GM12891 (cell line): ENCODE measurements around the gene PPIG.

ENCODE experiments used
- POLR2A ChIP-seq: IDR thresholded peaks from 2 replicates; pipeline ENCODE4 v1.6.1; 2011; ENCODE audit warnings: low read depth, low read length, control low read depth
- POLR2AphosphoS5 ChIP-seq: IDR thresholded peaks from 2 replicates; pipeline ENCODE4 v1.6.1; 2011; ENCODE audit warnings: low read depth, low read length, control low read depth

DNA sequence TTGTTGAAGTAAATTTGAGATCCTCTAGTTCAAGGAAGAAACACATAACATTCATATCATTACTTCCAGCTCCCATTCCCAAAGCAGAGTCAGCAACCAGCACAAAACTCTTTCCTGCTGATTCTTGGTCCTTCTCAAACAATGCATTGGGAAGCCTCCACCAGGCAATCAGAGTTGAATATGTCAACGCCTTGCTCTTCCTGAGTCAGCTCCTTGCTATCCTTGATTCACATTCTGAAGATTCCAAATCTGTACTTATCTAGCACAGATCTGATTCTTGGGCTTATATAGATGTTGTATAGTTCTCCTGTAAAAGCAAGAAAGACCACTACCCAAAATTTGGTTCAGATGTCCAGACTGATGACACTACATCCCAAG, 80.4 kb downstream of the PPIG start:
- TF ChIP-seq POLR2A (no peak), POLR2AphosphoS5 (no peak)
